ENCODE data around the gene DNAJC4. TPM values are rescaled to one million over a fixed set of nuclear protein-coding genes. Genes with fewer than 3 reads are reported as not detected.

The DNAJC4 gene
- total and polyA plus RNA-seq, 2 of the 8 experiments (the other 6 are each of a cell fraction or from before 2014, with no cell fraction given) = 14.6 to 31.0 TPM

DNA sequence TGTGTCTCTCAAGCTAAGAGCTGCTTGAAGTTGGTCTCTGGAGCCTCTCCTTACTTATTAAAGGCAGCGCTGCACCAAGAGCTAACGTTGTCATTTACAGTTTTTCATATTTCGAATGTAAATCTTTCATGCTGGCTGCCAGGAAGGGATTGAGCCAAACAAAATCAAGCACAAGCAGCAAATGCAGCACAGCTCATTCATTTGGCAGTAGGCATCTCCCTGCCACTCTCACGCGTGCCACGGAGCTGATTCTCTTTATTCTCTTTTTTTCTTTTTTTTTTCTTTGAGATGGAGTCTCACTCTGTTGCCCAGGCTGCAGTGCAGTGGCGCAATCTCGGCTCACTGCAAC is 2.6 kb downstream of the DNAJC4 start:
- Histone ChIP-seq H3K79me2 (ENCODE audit: control insufficient read depth in 1 of 2, insufficient read depth in 2 of 2, low read length in 2 of 2) (no peaks in the 10 kb centered on the region), H3K4me2 (ENCODE audit: insufficient read depth in 1 of 2, low read depth in 2 of 2, low read length in 2 of 2) (peak overlapping the region in 1 of 2 experiments; percentile 80; a peak in 1 of 4 replicates), H2BK120ac (replicated peaks; ENCODE audit: low read depth, low read length) (no peak overlapping the region), H3K56ac (replicated peaks; ENCODE audit: insufficient read length, low read depth, low read length) (no peak overlapping the region), H3K79me1 (ENCODE audit: low read depth, low read length) (no peaks in the 10 kb centered on the region; the same call in 1 of the 2 replicates), H3K23ac (ENCODE audit: insufficient read length) (no peak overlapping the region), H3K4me3 (ENCODE audit: extremely low read depth in 1 of 4, insufficient read depth in 2 of 4, low read depth in 3 of 4, low read length in 4 of 4) (no peak overlapping the region), H4K20me1 (replicated peaks in 1 of 2; ENCODE audit: control insufficient read depth in 1 of 2, insufficient read depth in 2 of 2, low read length in 2 of 2) (peaks cover 0 to 6% of the 10 kb centered on the region in 2 experiments), H2AFZ (ENCODE audit: low read length) (no peak overlapping the region), H3K9me3 (ENCODE audit: insufficient read depth in 2 of 2, low read depth in 1 of 2, low read length in 1 of 2) (no peaks in the 10 kb centered on the region), H2AK5ac (ENCODE audit: low read depth, low read length) (no peak overlapping the region), H3K18ac (ENCODE audit: extremely low read depth, low read length) (no peak overlapping the region), H2BK15ac (ENCODE audit: low read length) (no peak overlapping the region), H3K14ac (ENCODE audit: insufficient read length) (no peak overlapping the region), H3K36me3 (ENCODE audit: control insufficient read depth in 2 of 4, insufficient read depth in 4 of 4, low read length in 3 of 4) (0 out of 8 replicates have a peak, but pooled peaks cover 0 to 3% (median 1%) of the 10 kb centered on the region in 4 experiments), H2BK5ac (ENCODE audit: low read depth, low read length) (no peak overlapping the region), H3K4ac (replicated peaks; ENCODE audit: insufficient read length, low read depth, low read length) (no peak overlapping the region), H3K9ac (replicated peaks in 1 of 4; ENCODE audit: extremely low read depth in 1 of 4, low read depth in 3 of 4, low read length in 3 of 4) (no peak overlapping the region), H4K5ac (ENCODE audit: insufficient read length, low read depth, low read length) (no peak overlapping the region), H3K4me1 (replicated peaks in 1 of 4; ENCODE audit: control insufficient read depth in 3 of 4, insufficient read depth in 4 of 4, low read length in 3 of 4) (peaks cover 0 to 19% (median 6%) of the 10 kb centered on the region in 4 experiments; a peak in 6 of 7 replicates), H3K27ac (ENCODE audit: low read depth, low read length) (no peak overlapping the region), H3K27me3 (replicated peaks in 1 of 4; ENCODE audit: control insufficient read depth in 3 of 4, extremely low read depth in 1 of 4, insufficient read depth in 3 of 4, low read length in 3 of 4) (peaks cover 0 to 12% (median 6%) of the 10 kb centered on the region in 4 experiments; a peak in 4 of 7 replicates), H4K91ac (replicated peaks; ENCODE audit: insufficient read length, low read length) (no peak overlapping the region), H4K8ac (ENCODE audit: extremely low read depth, insufficient read depth, low read length) (no peak overlapping the region), H3K23me2 (ENCODE audit: low read depth, low read length) (peaks cover 15% of the 10 kb centered on the region), H2BK12ac (ENCODE audit: low read depth, low read length) (no peak overlapping the region), H2BK20ac (ENCODE audit: low read length) (no peak overlapping the region)
- FAIRE-seq = no peak
- POLR2A ChIA-PET (ENCODE audit: partially characterized antibody) = interaction anchor here (0.8 to 11.9 kb wide), 7 partner anchors 9 to 47 kb away, joined by 3 to 190 read pairs (median 4); partner anchors contain the start of genes FERMT3, FKBP2, PLCB3 and PPP1R14B
- CTCF ChIA-PET (ENCODE audit: partially characterized antibody) = interaction anchor here (0.6 to 8.6 kb wide), 7 partner anchors 9 to 1023 kb away, joined by 3 to 51 read pairs (median 8); partner anchors contain the start of genes FERMT3 and PLCB3
- no peak for DNase-seq (ENCODE audit: low read depth in 1 of 2, low spot score in 2 of 2)
- TF ChIP-seq YY1 (IDR thresholded peaks at IDR 0.05; ENCODE audit: low read depth, low read length) = no peak
- 94% methylated on average over 8 of the region's 8 CpGs; no CpG with 5 or more reads in 1 of the 2 experiments for WGBS, 2 experiments (ENCODE audit: extremely low coverage in 1 of 2, insufficient coverage in 1 of 2, insufficient read length in 1 of 2, insufficient replicate concordance in 2 of 2, low coverage in 1 of 2, low lambda C conversion rate in 2 of 2, missing lambda C conversion rate in 1 of 2)

Data from H1 (cell line).